CD4-positive, alpha-beta T cell (primary cell): Measurements from ENCODE around the gene KCTD11. TPM values are rescaled to one million over a fixed set of nuclear protein-coding genes. Genes with fewer than 3 reads are reported as not detected.

Experiments
- ATAC-seq: fragments of 200-7000 bp; cut with Tn5 transposase; one replicate; pipeline ENCODE4 v1.10.0; 2022; ENCODE audit warnings: mild to moderate bottlenecking; ENCODE audit not compliant: poor library complexity
- CTCF ChIA-PET: fragments of 350-600 bp; sonication (Branson Sonifier 250); formaldehyde crosslinking; loops from one replicate; lab custom pipeline; 2021; ENCODE audit warnings: antibody characterized with exemption, inconsistent platforms; lab: Charles Lee
- POLR2A ChIA-PET: fragments of 350-600 bp; sonication (Branson Sonifier 250); formaldehyde crosslinking; loops from one replicate; lab custom pipeline; 2021; ENCODE audit warnings: antibody characterized with exemption, inconsistent platforms; lab: Charles Lee
- DNase-seq, 14 experiments: peaks; one replicate each; pipeline ENCODE4 v3.0.0-alpha.2; 2013 to 2020; ENCODE audit warnings: mixed read lengths in 2 of 14
- H3K27ac ChIP-seq, 2 donors: one replicate each; pipeline versions ENCODE4 v1.5.1 to v1.7.0; 2013; ENCODE audit warnings: low read length in 2 of 2, low read depth in 1 of 2, mild to moderate bottlenecking in 1 of 2
- H3K27me3 ChIP-seq, 2 experiments: 1 replicate in 1 of 2; 2 replicates in 1 of 2; pipeline versions ENCODE4 v1.6.1 to v1.7.0; 2013; ENCODE audit warnings: low read length in 2 of 2, control low read depth in 1 of 2, mild to moderate bottlenecking in 1 of 2, moderate library complexity in 1 of 2; ENCODE audit not compliant: insufficient read depth in 2 of 2, control insufficient read depth in 1 of 2
- H3K36me3 ChIP-seq: one replicate; pipeline ENCODE4 v1.6.1; 2013; ENCODE audit warnings: low read length, control low read depth; ENCODE audit not compliant: insufficient read depth
- H3K4me1 ChIP-seq: one replicate; pipeline ENCODE4 v1.6.1; 2013; ENCODE audit warnings: low read length, control low read depth; ENCODE audit not compliant: insufficient read depth
- H3K4me3 ChIP-seq: one replicate; pipeline ENCODE4 v1.5.1; 2013; ENCODE audit warnings: mild to moderate bottlenecking, low read length, moderate library complexity
- H3K9me3 ChIP-seq, 2 experiments: 1 replicate in 1 of 2; 2 replicates in 1 of 2; pipeline versions ENCODE4 v1.6.1 to v1.7.0; 2013; ENCODE audit warnings: low read length in 2 of 2, mild to moderate bottlenecking in 2 of 2, control low read depth in 1 of 2, moderate library complexity in 1 of 2; ENCODE audit not compliant: control insufficient read depth in 1 of 2, insufficient read depth in 1 of 2
- H3K27ac Mint-ChIP-seq: one replicate; pipeline ENCODE4 v1.8.0; 2020; ENCODE audit warnings: mixed read lengths
- H3K27me3 Mint-ChIP-seq: one replicate; pipeline ENCODE4 v1.8.0; 2021; ENCODE audit warnings: mixed read lengths
- H3K36me3 Mint-ChIP-seq: one replicate; pipeline ENCODE4 v1.8.0; 2021; ENCODE audit warnings: low read depth, mixed read lengths
- H3K4me1 Mint-ChIP-seq: one replicate; pipeline ENCODE4 v1.8.0; 2021; ENCODE audit warnings: low read depth, mixed read lengths
- H3K4me3 Mint-ChIP-seq: one replicate; pipeline ENCODE4 v1.8.0; 2020; ENCODE audit warnings: mild to moderate bottlenecking, mixed read lengths
- H3K9me3 Mint-ChIP-seq: one replicate; pipeline ENCODE4 v1.8.0; 2020; ENCODE audit warnings: mixed read lengths
- CTCF ChIP-seq: fragments of 200-600 bp; IDR thresholded peaks from one replicate; pipeline ENCODE4 v1.8.0; 2022; ENCODE audit warnings: antibody characterized with exemption, mild to moderate bottlenecking
- intact Hi-C, 2 experiments: fragments of 100-400 bp; cut with DNase I in 1 of 2; cut with micrococcal nuclease in 1 of 2; formaldehyde crosslinking; loops; one replicate each; pipeline versions ENCODE4 v1.15.1 to v1.9.0; 2023 to 2025; cut with DNase I, micrococcal nuclease
- total RNA-seq, 174 experiments: library from RNA in 2 of 174; stranded (reverse) in 2 of 174; gene quantifications; one replicate each; pipeline ENCODE4 v1.2.3 and lab custom pipeline; 2021 to 2026

The KCTD11 gene
- total RNA-seq, 2 experiments from 2014 or later = 1.3 to 1.6 TPM

- Histone ChIP-seq H3K27me3 (no peaks in the 10 kb centered on the region), H3K4me3 (no peak overlapping the region), H3K27ac (no peak overlapping the region), H3K36me3 (peaks cover 35% of the 10 kb centered on the region), H3K4me1 (peaks cover 54% of the 10 kb centered on the region), H3K9me3 (no peaks in the 10 kb centered on the region)
- intact Hi-C loops = loop anchor here in 1 of 2 experiments (10.0 kb wide), 1 partner anchor 527 kb away; the partner anchor contains the start of genes CYB5D1, NAA38 and TMEM88
- DNase-seq (peak in 1 of 14 experiments; percentile 34), ATAC-seq (no peak)
- Mint-ChIP-seq H3K9me3 (no peaks in the 10 kb centered on the region), H3K4me1 (peaks cover 37% of the 10 kb centered on the region), H3K4me3 (peak overlapping the region; percentile 74), H3K27me3 (no peaks in the 10 kb centered on the region), H3K36me3 (peaks cover 41% of the 10 kb centered on the region), H3K27ac (peak overlapping the region; percentile 88)
- no peak for TF ChIP-seq CTCF
- ChIA-PET POLR2A (interaction anchor here (3.4 to 4.1 kb wide), 2 partner anchors 9 to 17 kb away, joined by 14 to 21 read pairs; partner anchors contain the start of gene ACAP1), CTCF (interaction anchor here (1.0 kb wide), 1 partner anchor 24 kb away, joined by 3 read pairs; no protein-coding TSS in a partner anchor)
Observed at GRCh38 chr17:7327501-7327900, 24.5 kb upstream of the KCTD11 start.

- H3K4me3 Mint-ChIP-seq = peak overlapping the region; percentile 74
- no peak for DNase-seq
- no peaks in the 10 kb centered on the region for H3K9me3 Mint-ChIP-seq
- peaks cover 42% of the 10 kb centered on the region for H3K4me1 Mint-ChIP-seq
- Histone ChIP-seq H3K4me1 (peaks cover 56% of the 10 kb centered on the region), H3K9me3 (no peaks in the 10 kb centered on the region), H3K36me3 (peaks cover 29% of the 10 kb centered on the region), H3K4me3 (no peak overlapping the region), H3K27ac (peak overlapping the region in 1 of 2 donors; percentile 80), H3K27me3 (no peaks in the 10 kb centered on the region)
- TF ChIP-seq CTCF = no peak
- CTCF ChIA-PET = interaction anchor here (0.9 kb wide), 1 partner anchor 14 kb away, joined by 3 read pairs; no protein-coding TSS in a partner anchor
- H3K27ac Mint-ChIP-seq = peak overlapping the region; percentile 88
- H3K36me3 Mint-ChIP-seq = peaks cover 36% of the 10 kb centered on the region
- intact Hi-C loops = loop anchor here (1.0 to 10.0 kb wide), 4 partner anchors 11 to 527 kb away; partner anchors contain the start of genes CYB5D1 (in 1 of the 2), GPS2 (in 1 of the 2), NAA38 (in 1 of the 2) and TMEM88 (in 1 of the 2)
- ATAC-seq = no peak
- POLR2A ChIA-PET = interaction anchor here (1.4 to 4.1 kb wide), 5 partner anchors 9 to 156 kb away, joined by 3 to 46 read pairs (median 18); partner anchors contain the start of genes ACAP1, GPS2 and POLR2A
- no peaks in the 10 kb centered on the region for H3K27me3 Mint-ChIP-seq
Observed at GRCh38 chr17:7328009-7328408, 24.0 kb upstream of the KCTD11 start.

GRCh38 chr17:7328840-7329373 lies 23.1 kb upstream of the KCTD11 start, which contains the start of gene NEURL4:
Gene NEURL4, minus strand, starts transcription at chr17:7329335. Its CDS starts 23 bp downstream, at chr17:7329312.
- Histone ChIP-seq H3K4me1 (peaks cover 58% of the 10 kb centered on the region), H3K27ac (peak within 1 kb of the TSS; percentile 80 to 92), H3K4me3 (peak within 1 kb of the TSS; percentile 64), H3K27me3 (no peaks in the 10 kb centered on the region), H3K36me3 (peaks cover 20% of the 10 kb centered on the region), H3K9me3 (no peaks in the 10 kb centered on the region)
- DNase-seq (peak in 7 of 14 experiments; percentile 17 to 70 (median 27)), ATAC-seq (peak; percentile 45)
- peaks cover 27% of the 10 kb centered on the region for H3K36me3 Mint-ChIP-seq
- peak within 1 kb of the TSS; percentile 88 for H3K27ac Mint-ChIP-seq
- H3K4me1 Mint-ChIP-seq = peaks cover 47% of the 10 kb centered on the region
- POLR2A ChIA-PET = interaction anchor here (0.8 to 4.1 kb wide), 22 partner anchors 8 to 358 kb away, joined by 3 to 46 read pairs (median 8); partner anchors contain the start of genes ACADVL, ACAP1, DLG4 and FXR2
- no peak for TF ChIP-seq CTCF
- H3K4me3 Mint-ChIP-seq = peak within 1 kb of the TSS; percentile 90
- no peaks in the 10 kb centered on the region for H3K27me3 Mint-ChIP-seq
- CTCF ChIA-PET = interaction anchor here (0.7 to 1.5 kb wide), 8 partner anchors 15 to 232 kb away, joined by 3 to 5 read pairs (median 4); partner anchors contain the start of genes SENP3 and SLC2A4
- intact Hi-C loops = loop anchor here (1.0 to 10.0 kb wide), 4 partner anchors 12 to 526 kb away; partner anchors contain the start of genes CYB5D1 (in 1 of the 2), GPS2 (in 1 of the 2), NAA38 (in 1 of the 2) and TMEM88 (in 1 of the 2)
- H3K9me3 Mint-ChIP-seq = no peaks in the 10 kb centered on the region
